GM19035 (cell line): ENCODE data around the gene HADH.
"Not testable (repeated sequence)": the region's sequence is repeated elsewhere in the genome, so short reads cannot be mapped to it uniquely, and the experiment has no call there.

Source experiments
- ATAC-seq: cut with Tn5 transposase; IDR thresholded peaks from one replicate; pipeline ENCODE4 v1.9.1; 2021; ENCODE audit not compliant: unreplicated experiment

Gene HADH

GRCh38 chr4:107994894-107995293 lies 5.2 kb downstream of the HADH start:
- ATAC-seq: no peak

DNA sequence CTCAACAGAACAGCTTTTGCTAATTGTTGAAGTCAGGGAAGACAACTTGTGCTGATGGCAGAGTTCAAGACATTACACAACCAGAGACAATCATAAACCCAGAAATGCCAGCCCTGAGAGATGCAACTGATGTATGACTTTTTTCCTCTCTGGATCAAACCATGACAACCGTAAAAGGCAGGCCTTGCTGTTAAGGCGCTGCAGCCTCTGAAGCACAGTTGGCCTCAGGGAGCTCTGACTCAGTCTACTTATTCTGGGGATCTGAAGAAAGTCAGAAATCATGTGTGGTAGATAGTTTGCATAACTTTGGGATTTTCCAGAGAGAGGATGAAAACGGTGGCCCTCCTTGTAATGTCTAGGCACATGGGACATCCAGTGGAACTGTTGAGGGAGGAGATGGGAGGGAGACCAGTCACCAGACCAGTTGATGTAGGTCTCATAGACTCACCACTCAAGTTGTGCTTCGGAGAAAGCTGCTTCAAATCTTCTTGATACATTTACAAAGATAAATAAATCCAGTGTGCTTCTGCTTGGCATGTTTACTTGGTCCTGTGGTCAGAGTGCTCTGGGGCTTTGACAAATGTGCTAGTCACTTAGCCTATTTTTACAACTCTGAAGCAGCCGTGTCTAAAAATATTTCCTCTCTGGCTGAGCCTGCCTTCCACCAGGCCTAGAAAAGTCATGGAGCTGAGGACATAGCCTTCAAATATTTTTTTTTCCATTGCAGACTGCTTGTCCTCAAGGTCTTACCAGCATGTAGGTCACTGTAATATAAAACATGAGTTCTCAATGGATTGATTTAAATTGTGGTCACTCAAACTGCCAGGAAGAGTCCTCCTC lies 7.5 kb downstream of the HADH start:
- no peak for ATAC-seq

DNA sequence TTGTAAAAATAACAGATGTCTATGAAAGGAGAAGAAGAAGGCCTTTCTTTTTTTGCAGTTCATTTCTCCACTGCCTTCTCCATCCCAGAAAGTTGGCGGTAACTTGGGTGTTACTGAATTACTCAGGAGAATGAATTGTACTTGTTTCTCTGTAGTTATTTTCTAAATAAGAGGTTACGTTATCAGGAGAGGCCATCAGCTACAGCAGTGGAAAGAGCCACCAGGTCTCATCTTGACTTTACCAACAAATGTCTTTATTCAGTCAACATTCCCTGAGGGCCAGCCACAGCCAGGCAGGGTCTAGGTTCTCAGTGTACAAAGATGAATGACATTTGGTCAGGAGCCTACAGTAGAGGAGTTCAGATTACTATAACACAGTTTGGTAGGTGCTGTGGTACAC lies 8.1 kb downstream of the HADH start:
- ATAC-seq: no peak

- ATAC-seq: no peak
These were observed 10.3 kb downstream of the HADH start for GRCh38 chr4:107999932-108000539.

GRCh38 chr4:108001540-108002135 lies 11.9 kb downstream of the HADH start:
- ATAC-seq: no peak

DNA sequence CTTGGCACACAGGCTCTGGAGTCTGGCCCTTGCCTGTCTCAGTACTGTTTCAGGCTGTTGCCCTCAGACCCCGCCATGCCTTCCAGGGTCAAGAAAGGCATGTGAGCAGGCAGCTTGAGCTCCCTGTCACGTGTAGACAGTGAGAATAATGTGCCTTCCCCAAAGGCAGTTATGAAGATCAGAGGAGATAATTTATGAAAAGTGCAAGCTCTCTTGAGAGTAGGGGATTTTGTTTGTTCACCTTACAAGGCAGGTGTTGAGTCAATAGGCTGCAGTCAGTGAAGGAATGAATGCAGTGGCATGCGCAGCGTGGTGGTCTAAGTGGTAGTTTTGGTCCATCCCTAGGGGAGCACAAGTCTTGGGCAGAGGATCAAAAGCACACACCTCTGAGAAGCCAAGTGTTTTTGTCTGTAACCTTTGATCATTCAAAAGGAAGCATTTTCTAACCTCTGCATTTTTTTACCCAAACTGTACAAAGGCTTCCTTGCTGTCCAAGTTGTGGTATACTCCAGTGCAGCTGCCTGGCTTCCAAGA lies 14.4 kb downstream of the HADH start:
- ATAC-seq: no peak

GRCh38 chr4:108004646-108005045 lies 15.0 kb downstream of the HADH start:
- no peak for ATAC-seq

GRCh38 chr4:108005807-108006206 lies 16.1 kb downstream of the HADH start:
- ATAC-seq: no peak

GRCh38 chr4:108006361-108006760 lies 16.7 kb downstream of the HADH start:
- no peak for ATAC-seq

GRCh38 chr4:108007984-108008383 lies 18.3 kb downstream of the HADH start:
- ATAC-seq: no peak

DNA sequence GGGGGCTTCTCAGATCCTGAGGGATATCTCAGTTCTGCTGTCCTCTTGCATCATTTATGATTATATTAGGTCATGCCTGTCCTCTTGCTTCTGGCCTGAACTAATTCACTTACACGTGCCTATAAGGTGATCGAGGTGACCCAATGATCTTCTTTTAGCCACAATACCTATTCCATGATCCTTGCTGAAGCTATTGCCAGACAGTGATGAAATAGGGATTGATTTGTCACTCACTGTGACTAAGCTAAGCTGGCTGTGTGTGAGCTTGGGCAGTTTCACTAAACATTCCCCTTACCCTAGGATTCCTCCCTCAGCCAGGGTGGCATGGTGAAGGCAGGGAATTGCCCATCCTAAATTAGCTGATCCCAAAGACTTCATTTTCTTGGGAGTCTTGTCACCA lies 19.0 kb downstream of the HADH start:
- ATAC-seq: no peak

GRCh38 chr4:108010167-108010566 lies 20.5 kb downstream of the HADH start:
- ATAC-seq: no peak

DNA sequence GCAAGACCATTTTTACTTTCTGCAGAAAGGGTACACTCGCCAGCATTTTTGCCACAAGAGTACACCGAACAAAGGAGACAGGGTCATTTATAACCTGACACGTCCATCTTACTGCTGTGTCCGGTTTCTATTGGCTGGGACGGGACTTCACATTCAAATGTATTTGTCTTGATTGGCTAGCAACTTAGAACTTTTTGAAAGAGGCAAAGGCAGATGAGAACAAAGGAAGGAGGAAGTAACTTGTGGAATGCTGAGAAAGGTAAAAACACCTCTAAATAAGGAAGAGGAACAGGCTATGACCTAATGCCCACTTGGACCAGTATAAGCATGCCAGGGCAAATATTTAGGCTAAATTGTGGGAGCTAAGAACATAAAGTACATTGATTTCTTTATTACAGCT lies 22.7 kb downstream of the HADH start:
- ATAC-seq: not testable (repeated sequence)

DNA sequence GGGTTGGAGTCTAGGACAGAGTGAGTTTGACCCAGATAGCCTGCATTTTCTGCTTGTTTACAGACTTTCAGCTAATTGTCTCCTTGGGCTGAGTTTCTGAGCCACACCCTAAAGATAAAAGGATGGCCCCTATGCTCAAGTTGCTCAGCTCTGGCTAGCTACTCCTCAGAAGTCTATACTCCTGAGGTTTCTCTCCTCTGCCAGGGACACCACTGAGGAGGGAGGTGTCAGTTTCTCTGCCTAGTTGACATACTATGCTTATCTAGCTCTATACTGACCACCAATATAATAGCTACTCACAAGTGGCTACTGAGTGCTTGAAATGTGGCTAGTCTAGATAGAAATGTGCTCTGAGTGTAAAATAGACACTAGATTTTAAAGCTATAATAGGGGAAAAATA lies 23.6 kb downstream of the HADH start:
- no peak for ATAC-seq

GRCh38 chr4:108013955-108014354 lies 24.3 kb downstream of the HADH start:
- no peak for ATAC-seq

DNA sequence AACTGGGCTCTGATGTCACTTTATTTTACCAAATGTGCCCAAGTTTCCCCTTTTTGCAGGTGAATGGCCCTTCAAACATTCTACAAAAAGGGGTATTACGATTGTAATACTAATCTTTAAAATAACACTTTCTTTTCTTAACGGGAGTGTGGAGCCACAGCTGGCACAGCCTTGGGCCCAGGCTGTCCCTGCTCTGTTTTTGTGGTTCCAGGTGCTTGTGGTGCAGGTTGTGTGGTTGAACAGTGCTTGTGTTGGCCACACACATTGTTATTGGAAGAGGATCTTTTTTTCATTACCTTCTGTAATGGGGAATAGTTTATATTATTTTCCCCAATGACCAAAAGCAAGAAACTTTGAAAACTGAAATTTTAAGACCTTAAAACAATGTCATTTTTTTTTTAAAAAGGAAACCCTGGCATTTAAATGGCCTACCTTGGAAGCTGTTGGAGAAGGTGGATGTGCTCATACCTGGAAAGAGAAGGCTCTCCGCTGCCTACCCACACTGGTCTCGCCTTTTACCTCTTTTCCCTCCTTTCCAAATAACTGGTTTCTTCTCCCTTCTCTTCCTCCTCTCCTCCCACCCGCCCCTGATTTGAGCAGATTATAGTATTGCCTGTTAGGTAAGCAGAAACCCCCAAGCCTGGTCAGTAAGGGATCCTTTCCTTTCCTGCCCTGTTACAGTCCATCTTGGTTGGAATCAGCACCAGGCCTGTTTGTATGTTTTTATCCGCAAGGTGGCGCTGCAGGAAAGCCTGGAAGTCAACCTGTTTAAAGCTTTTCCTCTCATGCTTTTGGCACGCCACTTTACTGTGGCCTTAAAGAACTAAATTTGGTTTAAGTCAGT lies 28.6 kb downstream of the HADH start:
- ATAC-seq: peak; percentile 79

DNA sequence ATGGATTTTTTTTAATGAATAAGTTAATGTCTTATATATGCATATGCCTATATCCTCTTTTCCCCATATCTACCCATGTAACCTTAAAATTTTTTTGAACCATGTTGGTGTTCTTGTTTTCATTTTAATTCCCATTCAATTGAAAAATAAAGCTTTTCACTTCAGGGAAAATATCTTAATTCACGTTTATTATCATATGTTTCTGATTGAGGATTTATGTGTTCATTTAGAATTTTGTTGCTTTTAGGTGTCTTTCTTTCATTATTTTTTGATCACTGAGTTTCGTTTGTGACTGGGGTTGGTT lies 29.1 kb downstream of the HADH start:
- no peak for ATAC-seq

- ATAC-seq: no peak
These were observed 34.6 kb downstream of the HADH start for GRCh38 chr4:108024085-108024877.

DNA sequence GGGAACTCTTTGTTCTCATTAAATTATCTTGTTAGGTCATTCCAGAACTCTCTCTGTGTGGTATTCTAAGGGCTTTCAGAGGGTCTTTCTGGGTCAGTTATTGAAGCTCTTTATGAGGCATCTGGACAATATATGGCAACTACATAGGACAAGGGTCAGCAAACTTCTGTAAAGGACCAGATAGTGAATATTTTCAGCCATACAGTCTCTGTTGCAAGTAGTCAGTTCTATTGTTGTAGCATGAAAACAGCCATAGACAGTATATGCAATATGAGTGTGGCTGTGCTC lies 35.1 kb downstream of the HADH start:
- ATAC-seq: no peak

DNA sequence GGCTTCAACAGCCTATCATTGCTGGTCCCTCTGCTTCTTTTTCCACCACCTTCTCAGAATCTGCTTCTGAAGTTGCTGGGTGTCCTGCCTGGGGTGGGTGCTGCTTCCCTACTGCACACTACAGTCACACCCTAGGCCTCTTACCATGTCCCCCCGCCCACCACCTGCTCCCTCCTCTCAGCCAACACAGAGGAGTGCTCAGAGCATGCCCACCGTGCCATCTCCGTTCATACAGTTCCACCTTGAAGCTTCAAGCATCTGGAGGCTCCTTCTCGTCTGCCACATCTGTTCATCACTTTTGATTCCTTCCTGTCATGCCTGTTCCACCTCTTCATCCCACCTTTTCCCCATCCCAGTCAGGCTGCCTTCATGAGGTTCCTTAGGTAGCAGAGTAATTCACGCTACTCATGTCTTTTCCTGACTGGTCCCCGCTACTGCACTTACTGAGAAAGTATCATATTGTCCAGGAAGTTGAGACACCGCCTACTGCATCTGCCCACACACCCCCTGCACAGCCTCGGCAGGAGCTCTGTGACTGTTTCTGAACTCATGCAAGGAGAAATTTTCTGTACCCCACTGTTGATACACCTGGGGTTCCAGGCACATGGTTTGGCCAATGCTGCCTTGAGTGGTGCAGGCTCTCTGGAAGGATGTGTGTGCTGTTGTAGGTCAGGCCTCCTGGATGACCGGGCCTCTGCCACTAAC lies 39.5 kb downstream of the HADH start:
- no peak for ATAC-seq
